ENCODE data around the gene C12orf76.
"Not testable (repeated sequence)": the region's sequence is repeated elsewhere in the genome, so short reads cannot be mapped to it uniquely, and the experiment has no call there.

C12orf76 gene

DNA sequence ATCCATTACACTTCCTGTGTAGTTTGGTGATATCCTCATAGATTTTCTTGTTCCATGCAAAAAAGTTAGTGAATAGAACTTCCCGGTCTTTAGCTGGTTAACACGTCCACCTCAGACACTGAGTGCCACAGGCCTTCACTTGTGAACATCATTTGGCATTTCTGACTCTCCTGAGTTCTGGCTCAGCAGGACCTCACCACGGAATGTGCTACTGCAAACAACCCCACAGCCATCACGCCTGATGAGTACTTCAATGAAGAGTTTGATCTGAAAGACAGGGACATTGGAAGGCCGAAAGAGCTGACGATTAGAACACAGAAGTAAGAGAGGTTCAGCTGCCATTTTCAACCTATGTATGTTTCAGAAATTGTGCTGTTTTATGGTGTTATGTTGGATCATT is 20.0 kb downstream of the C12orf76 start:
- no peak for DNase-seq (ENCODE audit: low read depth, low spot score)
- H3K27ac ChIP-seq = no peak overlapping the region

DNA sequence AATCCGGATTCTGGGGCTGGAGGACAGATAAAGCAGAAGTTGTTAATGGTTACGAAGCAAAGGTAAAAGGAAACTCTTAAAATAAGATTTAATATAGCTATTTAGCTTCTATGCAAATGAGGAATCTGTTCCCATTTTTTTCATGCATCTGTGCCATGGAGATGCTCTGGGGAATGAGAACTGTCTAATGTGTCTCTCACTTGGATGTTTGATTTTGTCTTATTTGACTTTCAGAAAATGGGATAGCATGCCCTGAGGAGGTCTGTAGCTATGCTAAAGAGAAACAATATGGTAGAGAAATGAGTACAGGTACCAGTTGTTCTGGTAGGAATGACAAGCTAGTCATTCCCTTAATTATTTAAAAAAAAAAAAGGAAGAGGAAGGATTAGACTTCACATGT is 24.3 kb downstream of the C12orf76 start:
- DNase-seq (ENCODE audit: low read depth, low spot score) = no peak
- H3K27ac ChIP-seq = no peak overlapping the region

DNA sequence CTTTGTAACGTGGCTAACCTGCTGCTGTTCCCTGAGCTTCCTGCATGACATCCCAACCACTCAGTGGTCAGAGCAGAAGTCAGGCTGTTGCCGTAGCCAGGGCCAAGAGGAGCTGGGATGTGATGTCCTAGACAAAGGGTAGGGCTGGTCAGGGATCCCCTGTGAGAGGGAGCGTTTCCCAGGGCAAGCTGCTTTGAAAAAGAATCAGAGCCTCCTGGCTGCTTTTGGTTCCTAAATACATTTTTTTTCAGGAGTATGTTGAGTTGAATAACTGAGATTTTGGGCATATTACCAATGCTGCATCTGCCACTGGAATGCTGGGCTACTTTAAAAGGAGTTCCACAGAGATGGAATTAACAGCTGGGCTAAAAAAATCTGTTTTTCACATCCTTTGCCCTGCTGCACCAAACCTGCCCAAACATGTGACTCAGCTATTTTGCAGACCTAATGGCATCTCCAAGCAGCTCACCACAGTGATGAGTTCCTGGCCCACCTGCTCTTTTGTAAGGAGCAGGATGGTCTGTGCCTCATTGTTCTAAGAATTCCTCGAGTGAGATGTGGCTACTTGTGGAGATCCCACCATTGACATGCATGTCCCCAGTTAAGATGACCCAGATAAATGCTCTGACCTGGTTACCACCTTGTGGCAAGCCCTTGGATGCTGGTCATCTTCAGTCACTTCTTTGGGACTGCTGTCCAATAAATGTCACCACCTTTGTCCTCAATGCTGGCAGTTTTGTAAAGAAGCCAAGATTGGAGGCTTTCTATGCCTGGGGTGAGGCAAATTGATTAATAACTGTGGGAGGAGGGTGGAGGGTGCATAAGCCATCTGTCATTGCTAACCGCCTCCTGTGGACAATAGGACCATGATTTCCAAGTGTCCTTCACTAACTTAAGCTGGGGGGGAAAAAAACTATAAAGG is 25.0 kb downstream of the C12orf76 start:
- DNase-seq (ENCODE audit: low read depth, low spot score) = no peak
- no peak overlapping the region for H3K27ac ChIP-seq

DNA sequence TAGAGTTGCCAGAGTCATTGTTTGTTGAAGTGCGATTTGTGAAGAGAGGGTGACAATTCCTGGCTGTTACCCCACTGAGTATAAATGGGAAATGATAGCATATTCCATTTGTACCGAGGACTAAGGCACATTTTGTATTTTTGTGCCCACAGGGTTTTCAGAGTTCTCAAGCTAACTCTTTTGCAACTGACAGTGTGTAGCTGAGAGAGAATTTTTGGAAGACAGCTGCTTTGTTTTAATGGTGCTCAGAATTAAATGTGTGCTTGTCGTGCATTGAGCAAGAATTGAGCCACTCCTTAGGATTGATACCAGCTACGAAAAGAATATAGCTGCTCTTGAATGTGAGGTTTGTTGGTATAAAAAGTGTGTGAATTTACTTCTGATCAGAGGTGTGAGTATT is 27.4 kb downstream of the C12orf76 start:
- no peak overlapping the region for H3K27ac ChIP-seq

DNA sequence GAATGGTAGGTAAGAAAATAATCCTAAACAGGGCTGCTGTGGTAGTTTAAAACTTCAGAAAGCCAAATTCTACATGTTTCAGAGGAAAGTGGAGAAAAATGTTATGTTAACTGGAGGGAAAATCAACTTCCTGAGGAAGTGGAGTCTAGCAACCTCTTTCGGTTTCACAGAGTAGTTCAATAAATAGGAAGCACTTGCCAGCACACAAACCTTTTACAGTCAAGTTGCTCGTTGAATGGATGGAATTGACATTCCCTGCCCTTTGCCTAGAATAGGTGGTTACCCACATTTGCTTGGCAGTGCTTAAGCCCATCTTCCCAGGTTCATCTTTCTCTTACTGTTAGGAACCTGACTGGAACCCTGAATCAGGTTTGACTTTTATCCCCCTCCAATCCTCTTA is 33.2 kb downstream of the C12orf76 start:
- H3K27ac ChIP-seq = no peak overlapping the region
- no peak for DNase-seq (ENCODE audit: low read depth, low spot score)

More for the DNA sequence above, 27.4 kb downstream of the C12orf76 start:
- DNase-seq (ENCODE audit: low read depth, low spot score) = no peak

- DNase-seq (ENCODE audit: low read depth, low spot score) = no peak
- no peak overlapping the region for H3K27ac ChIP-seq
These were observed 35.7 kb downstream of the C12orf76 start for GRCh38 chr12:110012659-110013058.

DNA sequence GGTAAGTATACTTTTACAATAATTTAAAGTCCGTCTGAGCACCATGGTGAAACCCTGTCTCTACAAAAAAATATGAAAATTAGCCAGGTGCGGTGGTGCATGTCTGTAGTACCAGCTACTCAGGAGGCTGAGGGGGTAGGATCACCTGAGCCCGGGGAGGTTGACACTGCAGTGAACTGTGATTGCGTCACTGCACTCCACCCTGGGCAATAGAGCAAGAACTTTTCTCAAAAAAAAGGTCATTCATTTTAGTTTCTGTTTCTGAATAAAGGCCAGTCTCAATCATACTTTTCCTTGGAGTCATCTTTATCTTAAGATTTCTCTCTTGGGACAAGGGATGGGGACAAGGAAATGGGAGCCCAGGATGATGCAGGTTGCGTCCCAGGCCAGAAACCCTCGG is 36.2 kb downstream of the C12orf76 start:
- no peak for DNase-seq (ENCODE audit: low read depth, low spot score)
- H3K27ac ChIP-seq = no peak overlapping the region

- no peak for DNase-seq (ENCODE audit: low read depth, low spot score)
- no peak overlapping the region for H3K27ac ChIP-seq
These were observed 37.2 kb downstream of the C12orf76 start for GRCh38 chr12:110010853-110011723.

DNA sequence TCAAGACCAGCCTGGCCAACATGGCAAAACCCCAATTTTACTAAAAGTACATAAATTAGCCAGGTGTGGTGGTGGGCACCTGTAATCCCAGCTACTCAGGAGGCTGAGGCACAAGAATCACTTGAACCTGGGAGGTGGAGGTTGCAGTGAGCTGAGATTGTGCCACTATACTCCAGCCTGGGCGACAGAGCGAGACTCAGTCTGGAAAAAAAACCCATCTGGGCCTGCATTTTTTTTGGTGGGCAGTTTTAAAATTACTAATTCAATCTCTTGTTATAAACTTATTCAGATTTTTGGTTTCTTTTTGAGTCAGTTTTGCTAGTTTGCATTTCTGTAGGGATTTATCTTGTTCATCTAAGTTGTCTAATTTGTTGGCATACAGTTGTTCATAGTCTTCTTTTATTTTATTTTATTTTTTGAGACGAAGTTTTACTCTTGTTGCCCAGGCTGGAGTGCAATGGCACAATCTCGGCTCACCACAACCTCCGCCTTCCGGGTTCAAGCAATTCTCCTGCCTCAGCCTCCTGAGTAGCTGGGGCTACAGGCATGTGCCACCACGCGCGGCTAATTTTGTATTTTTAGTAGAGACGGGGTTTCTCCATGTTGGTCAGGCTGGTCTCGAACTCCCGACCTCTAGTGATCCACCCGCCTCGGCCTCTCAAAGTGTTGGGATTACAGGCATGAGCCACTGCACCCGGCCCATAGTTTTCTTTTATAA is 39.5 kb downstream of the C12orf76 start:
- DNase-seq (ENCODE audit: low read depth, low spot score); H3K27ac ChIP-seq: not testable (repeated sequence)

GRCh38 chr12:110007881-110008280 is 40.4 kb downstream of the C12orf76 start:
- no peak for DNase-seq (ENCODE audit: low read depth, low spot score)
- H3K27ac ChIP-seq = no peak overlapping the region

- H3K27ac ChIP-seq = no peak overlapping the region
- DNase-seq (ENCODE audit: low read depth, low spot score) = no peak
These were observed 42.2 kb downstream of the C12orf76 start for GRCh38 chr12:110006115-110006514.

GRCh38 chr12:110005319-110005973 is 42.9 kb downstream of the C12orf76 start:
- DNase-seq (ENCODE audit: low read depth, low spot score) = no peak
- no peak overlapping the region for H3K27ac ChIP-seq

- no peak for DNase-seq (ENCODE audit: low read depth, low spot score)
- H3K27ac ChIP-seq = no peak overlapping the region
These were observed 43.7 kb downstream of the C12orf76 start for GRCh38 chr12:110004598-110004997.

- peak; percentile 20 for DNase-seq (ENCODE audit: low read depth, low spot score)
- H3K27ac ChIP-seq = peak overlapping the region; percentile 84
These were observed 45.4 kb downstream of the C12orf76 start for GRCh38 chr12:110002676-110003515.

GRCh38 chr12:110001596-110001995 is 46.7 kb downstream of the C12orf76 start:
- peak; percentile 49 for DNase-seq (ENCODE audit: low read depth, low spot score)
- H3K27ac ChIP-seq = peak overlapping the region; percentile 84

GRCh38 chr12:109999983-110000505 is 48.3 kb downstream of the C12orf76 start:
- H3K27ac ChIP-seq = peak overlapping the region; percentile 84
- no peak for DNase-seq (ENCODE audit: low read depth, low spot score)

DNA sequence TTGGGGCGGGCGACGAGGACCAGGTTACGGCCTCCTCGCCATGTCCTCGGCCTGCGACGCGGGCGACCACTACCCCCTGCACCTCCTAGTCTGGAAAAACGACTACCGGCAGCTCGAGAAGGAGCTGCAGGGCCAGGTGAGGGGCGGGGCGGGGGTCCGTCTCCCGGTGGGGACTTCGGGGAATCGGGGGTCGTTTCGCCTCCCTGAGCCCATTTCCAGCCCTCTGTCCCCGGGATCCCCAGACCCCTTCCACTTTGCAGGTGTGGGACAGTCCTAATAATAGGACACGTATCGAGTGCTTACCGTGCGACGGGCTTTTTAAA is 48.7 kb downstream of the C12orf76 start:
- H3K27ac ChIP-seq = peak overlapping the region; percentile 84
- no peak for DNase-seq (ENCODE audit: low read depth, low spot score)

GRCh38 chr12:109998904-109999648 is 49.2 kb downstream of the C12orf76 start, which contains the start of gene ANKRD13A:
Gene ANKRD13A (plus strand): TSS chr12:109999430. CDS start chr12:109999689, 259 bp downstream.
- DNase-seq (ENCODE audit: low read depth, low spot score) = peak; percentile 53
- peak within 1 kb of the TSS; percentile 84 for H3K27ac ChIP-seq
